Heart right ventricle (tissue), 16 donors: Measurements from ENCODE around the gene MINK1. TPM values are rescaled to one million over a fixed set of nuclear protein-coding genes. Genes with fewer than 3 reads are reported as not detected.
"Not testable (repeated sequence)": the region's sequence is repeated elsewhere in the genome, so short reads cannot be mapped to it uniquely, and the experiment has no call there.

Experiments
- ATAC-seq, 8 donors: fragments of 200-7000 bp; cut with Tn5 transposase; one replicate each; pipeline ENCODE4 v1.9.1; 2020; ENCODE audit warnings: mild to moderate bottlenecking in 8 of 8, moderate library complexity in 8 of 8, moderate number of reproducible peaks in 1 of 8
- DNase-seq, 2 donors: peaks; one replicate each; pipeline ENCODE4 v3.0.0-alpha.2; 2020
- H3K27ac ChIP-seq, 10 donors: fragments of 200-600 bp; sonication (generic) in 2 of 10; one replicate each; pipeline versions ENCODE4 v1.5.0 to v1.8.0; 2020 to 2022; ENCODE audit warnings: mild to moderate bottlenecking in 3 of 10
- H3K27me3 ChIP-seq, 7 donors: fragments of 200-600 bp; one replicate each; pipeline ENCODE4 v1.8.0; 2021 to 2022; ENCODE audit warnings: mild to moderate bottlenecking in 2 of 7
- H3K36me3 ChIP-seq, 9 donors: fragments of 200-600 bp; sonication (generic) in 1 of 9; one replicate each; pipeline versions ENCODE4 v1.5.0 to v1.8.0; 2020 to 2022; ENCODE audit warnings: mild to moderate bottlenecking in 2 of 9
- H3K4me1 ChIP-seq, 9 donors: fragments of 200-600 bp; sonication (generic) in 1 of 9; one replicate each; pipeline versions ENCODE4 v1.5.0 to v1.8.0; 2020 to 2022; ENCODE audit warnings: mild to moderate bottlenecking in 4 of 9
- H3K4me3 ChIP-seq, 10 donors: fragments of 200-600 bp; sonication (generic) in 2 of 10; one replicate each; pipeline versions ENCODE4 v1.5.0 to v1.8.0; 2020 to 2022; ENCODE audit warnings: mild to moderate bottlenecking in 7 of 10, moderate library complexity in 2 of 10
- H3K9me3 ChIP-seq, 11 donors: fragments of 200-600 bp in 10 of 11; sonication (generic) in 2 of 11; one replicate each; pipeline versions ENCODE4 v1.5.0 to v1.8.0; 2013 to 2022; ENCODE audit warnings: mild to moderate bottlenecking in 2 of 11, control low read depth in 1 of 11, moderate library complexity in 1 of 11
- WGBS, 2 donors: extraction: QIAGEN DNeasy Blood & Tissue Kit; methylation state at CpG; one replicate each; pipeline ENCODE4 v1.1.7; 2013; ENCODE audit warnings: inconsistent platforms in 1 of 2; 5-methylcytosine and 5-hydroxymethylcytosine counted together
- intact Hi-C, 10 donors: fragments of 100-400 bp; cut with DNase I; formaldehyde crosslinking; loops; one replicate each; pipeline versions ENCODE4 v1.11.1 to v1.14.2; 2022
- polyA plus RNA-seq, 2 donors: library from polyadenylated mRNA; stranded (reverse); fragments of 200-250 nt; gene quantifications; one replicate each; pipeline ENCODE4 v1.2.3, GENCODE V29; 2013
- total RNA-seq, 10 donors: library from RNA; stranded (reverse); fragmentation: NEBNext Ultra II Directional in 3 of 10; extraction: Animal tissue kit (Norgen Biotek cat#: 25700) in 3 of 10; gene quantifications; one replicate each; pipeline versions ENCODE4 v1.2.1 to v1.2.4, GENCODE V29; 2021 to 2023
- TF ChIP-seq, protein P1 (sequence below), 9 donors: fragments of 200-600 bp; sonication (generic) in 2 of 9; IDR thresholded peaks; one replicate each; pipeline versions ENCODE4 v1.5.0 to v1.8.0; 2021 to 2022; ENCODE audit warnings: antibody characterized with exemption in 9 of 9, mild to moderate bottlenecking in 5 of 9, moderate library complexity in 1 of 9
- donor health status: Arrhythmogenic right ventricular cardiomyopathy.
- donor health status: ischemic (EF 13 %, LVEDD 7.1; RV severe dilation, severe dysfunction).
- donor health status: healthy with polysubstance abuse.
- donor health status: DM: no; HTN: yes; CAD: no.
- donor health status: DM: no; HTN: no; CAD: no.
- donor health status: ischemic (EF 25% LVEDD 6.9; RV normal size, moderate dysfunction).
- donor health status: ischemic (EF 25% LVEDD 5.7; RV mildly dilated, moderate dysfunction).
- donor health status: healthy.
- donor health status: DM: yes; HTN: yes; CAD: no.
- donor health status: Ischemic cardiomyopathy.
- donor health status: ischemic (EF 35%, LVEDD 5.7; RV mildly dilated, moderate dysfunction).
- donor health status: nonischemic (EF 11% LVEDD 7.7; RV severe dilation, severe dysfunction).
- donor health status: DM: yes; HTN: yes; CAD: no.
- donor health status: PGD.
- donor health status: ischemic (EF 29% LVEDD 5.4; RV normal size, mild dysfunction).
- donor health status: nonischemic (EF 23%, LVEDD 6.1; RV moderate dilation, normal function).

The MINK1 gene
- total and polyA plus RNA-seq, 12 donors, result 17.3 to 54.1 (median 33.5) TPM

DNA sequence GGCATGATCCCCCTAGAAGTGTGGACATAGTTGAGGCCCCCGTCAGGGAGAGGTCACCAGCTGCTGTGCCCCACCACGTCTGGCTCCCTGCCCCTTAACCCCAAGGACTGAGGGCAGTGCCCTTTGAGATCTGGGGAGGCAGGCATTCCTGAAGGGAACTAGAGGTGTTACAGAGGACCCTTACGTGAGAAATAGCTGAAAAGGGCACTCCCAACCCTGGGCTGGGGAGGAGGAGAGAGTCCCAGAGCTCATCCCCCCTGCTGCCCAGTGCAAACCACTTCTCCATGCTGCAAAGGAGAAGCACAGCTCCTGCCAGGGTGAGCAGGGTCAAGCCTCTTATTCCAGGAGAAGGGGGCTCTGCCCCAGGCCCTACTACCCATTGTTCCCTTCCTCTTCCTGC, 10.3 kb upstream of the MINK1 start:
- Histone ChIP-seq H3K9me3 (no peaks in the 10 kb centered on the region), H3K27me3 (no peaks in the 10 kb centered on the region), H3K36me3 (peaks cover 0 to 59% (median 11%) of the 10 kb centered on the region in 9 donors)

DNA sequence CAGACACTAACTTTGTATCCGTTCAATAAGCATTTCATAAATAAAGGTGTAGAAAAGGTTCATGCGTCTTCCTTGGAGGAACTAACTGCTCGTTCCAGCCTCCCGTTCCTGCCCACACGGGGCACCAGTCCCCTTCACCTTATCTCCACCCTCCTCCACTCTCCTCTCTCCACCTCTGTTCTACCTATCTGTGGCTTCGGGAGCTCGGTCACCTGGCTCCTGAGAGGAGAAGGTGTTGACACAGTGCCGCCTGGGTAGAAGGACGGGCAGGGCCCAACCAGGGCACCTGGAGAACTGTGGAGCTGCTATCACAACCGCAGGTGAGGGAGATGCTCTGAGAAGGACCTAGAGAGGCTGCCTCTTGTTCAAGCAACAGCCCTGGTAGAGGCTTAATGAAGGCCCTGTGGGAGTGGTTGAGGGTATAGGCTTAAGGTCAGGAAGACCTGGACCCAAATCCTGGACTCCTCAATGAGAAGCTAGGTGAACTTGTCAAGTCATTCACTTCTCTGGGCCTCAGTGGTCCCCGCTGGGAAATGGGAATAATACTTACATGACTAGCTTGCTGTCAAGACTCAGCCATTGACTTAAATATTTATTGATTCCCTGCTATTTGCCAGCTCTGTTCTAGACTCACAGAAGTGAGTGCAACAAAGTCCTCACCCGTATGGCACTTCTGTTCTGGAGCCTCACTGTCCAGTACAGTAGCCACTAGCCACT, 9.6 kb upstream of the MINK1 start:
- ATAC-seq (peak in 2 of 8 donors; percentile 15 to 27), DNase-seq (no peak)
- H3K4me1 ChIP-seq, result no peaks in the 10 kb centered on the region
- no peaks in the 10 kb centered on the region for H3K9me3 ChIP-seq
- H3K36me3 ChIP-seq, result peaks cover 0 to 52% (median 9%) of the 10 kb centered on the region in 9 donors
- TF ChIP-seq, protein P1, sequence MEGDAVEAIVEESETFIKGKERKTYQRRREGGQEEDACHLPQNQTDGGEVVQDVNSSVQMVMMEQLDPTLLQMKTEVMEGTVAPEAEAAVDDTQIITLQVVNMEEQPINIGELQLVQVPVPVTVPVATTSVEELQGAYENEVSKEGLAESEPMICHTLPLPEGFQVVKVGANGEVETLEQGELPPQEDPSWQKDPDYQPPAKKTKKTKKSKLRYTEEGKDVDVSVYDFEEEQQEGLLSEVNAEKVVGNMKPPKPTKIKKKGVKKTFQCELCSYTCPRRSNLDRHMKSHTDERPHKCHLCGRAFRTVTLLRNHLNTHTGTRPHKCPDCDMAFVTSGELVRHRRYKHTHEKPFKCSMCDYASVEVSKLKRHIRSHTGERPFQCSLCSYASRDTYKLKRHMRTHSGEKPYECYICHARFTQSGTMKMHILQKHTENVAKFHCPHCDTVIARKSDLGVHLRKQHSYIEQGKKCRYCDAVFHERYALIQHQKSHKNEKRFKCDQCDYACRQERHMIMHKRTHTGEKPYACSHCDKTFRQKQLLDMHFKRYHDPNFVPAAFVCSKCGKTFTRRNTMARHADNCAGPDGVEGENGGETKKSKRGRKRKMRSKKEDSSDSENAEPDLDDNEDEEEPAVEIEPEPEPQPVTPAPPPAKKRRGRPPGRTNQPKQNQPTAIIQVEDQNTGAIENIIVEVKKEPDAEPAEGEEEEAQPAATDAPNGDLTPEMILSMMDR (IDR thresholded peaks at IDR 0.05), result no peak
- WGBS, 2 donors, result 78 to 79% methylated on average over 12 of the region's 12 CpGs
- H3K4me3 ChIP-seq, result no peak overlapping the region
- H3K27ac ChIP-seq, result no peak overlapping the region
- H3K27me3 ChIP-seq, result no peaks in the 10 kb centered on the region
- intact Hi-C loops, result no loop called here

More for the DNA sequence above, 10.3 kb upstream of the MINK1 start:
- DNase-seq, result no peak
- TF ChIP-seq, protein P1 (IDR thresholded peaks at IDR 0.05), result no peak
- H3K4me1 ChIP-seq, result no peaks in the 10 kb centered on the region
- intact Hi-C loops, result no loop called here
- no peak overlapping the region for H3K4me3 ChIP-seq
- no peak overlapping the region for H3K27ac ChIP-seq
- WGBS, 2 donors, result 80 to 92% methylated on average over 3 of the region's 3 CpGs
- ATAC-seq, result peak in 1 of 8 donors; percentile 8

DNA sequence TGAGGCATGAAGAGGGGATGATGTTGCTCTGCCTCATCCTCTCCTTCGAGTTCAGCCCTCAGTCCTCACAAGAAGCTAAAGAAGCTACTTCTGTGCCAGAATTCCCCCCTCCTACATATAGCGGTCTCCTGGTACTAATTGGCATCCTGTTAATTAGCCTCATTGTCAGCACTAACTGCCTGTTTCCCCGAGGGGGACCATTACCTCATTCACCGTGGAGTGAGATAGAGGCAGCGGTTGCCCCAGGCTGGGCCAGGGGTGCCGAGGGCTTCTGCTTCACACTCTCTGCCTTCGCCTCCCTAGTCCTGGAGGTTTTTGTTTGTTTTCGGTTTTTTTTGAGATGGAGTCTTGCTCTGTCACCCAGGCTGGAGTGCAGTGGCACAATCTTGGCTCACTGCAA, 5.7 kb upstream of the MINK1 start:
- no peak overlapping the region for H3K4me3 ChIP-seq
- H3K36me3 ChIP-seq, result peaks cover 0 to 16% (median 0%) of the 10 kb centered on the region in 9 donors
- no peaks in the 10 kb centered on the region for H3K27me3 ChIP-seq
- WGBS, 2 donors, result 66 to 71% methylated on average over 8 of the region's 8 CpGs
- DNase-seq (no peak), ATAC-seq (no peak)
- TF ChIP-seq, protein P1 (IDR thresholded peaks at IDR 0.05), result no peak
- H3K4me1 ChIP-seq, result no peaks in the 10 kb centered on the region
- H3K27ac ChIP-seq, result no peak overlapping the region
- intact Hi-C loops, result no loop called here
- H3K9me3 ChIP-seq, result no peaks in the 10 kb centered on the region

DNA sequence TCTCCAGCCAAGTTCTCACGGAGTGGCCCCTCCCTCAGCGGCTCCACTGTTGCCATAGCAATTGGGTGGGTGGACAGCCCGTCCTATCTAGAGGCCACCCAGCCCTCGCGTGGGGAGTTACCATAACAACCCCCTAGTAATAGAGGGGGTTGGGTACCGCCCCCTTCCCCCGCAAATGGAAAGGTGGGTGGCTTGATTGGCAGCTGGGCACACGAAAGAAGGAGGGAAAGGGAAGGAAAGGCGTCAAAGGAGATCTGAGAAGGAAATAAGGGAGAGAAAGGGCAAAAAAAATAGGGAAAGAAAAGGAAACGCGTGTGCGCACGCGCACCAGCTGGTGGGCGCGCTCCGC, 337 bp upstream of the MINK1 start:
- ATAC-seq, result peak in 5 of 8 donors; percentile 2 to 26 (median 13)
- not testable (repeated sequence) for H3K36me3 ChIP-seq, H3K9me3 ChIP-seq, DNase-seq, H3K27me3 ChIP-seq
- WGBS, 2 donors, result 0 to 1% methylated on average over 9 to 10 of the region's 17 CpGs
- intact Hi-C loops, result loop anchor here in 4 of 10 donors (2.0 to 10.0 kb wide), 2 partner anchors 42 to 52 kb away; no protein-coding TSS in a partner anchor
- H3K27ac ChIP-seq, result peak overlapping the region in 9 of 10 donors; percentile 83 to 97 (median 92)
- peak overlapping the region; percentile 67 to 99 (median 90) for H3K4me3 ChIP-seq
- peaks cover 5 to 44% (median 40%) of the 10 kb centered on the region in 9 donors for H3K4me1 ChIP-seq
